T-helper 17 cell (primary cell): ENCODE data around the gene C19orf12. TPM values are rescaled to one million over a fixed set of nuclear protein-coding genes. Genes with fewer than 3 reads are reported as not detected.
A peak's percentile ranks its signal among the peaks of the same experiment; 100 is the strongest.

Source experiments
- ATAC-seq: fragments of 150-1000 bp; cut with Tn5 transposase; 2 replicates; pipeline ENCODE4 v1.10.0; 2021; ENCODE audit warnings: mild to moderate bottlenecking, moderate library complexity
- DNase-seq, 3 donors: peaks; one replicate each; pipeline versions ENCODE4 v3.0.0 to v3.0.0-alpha.2; 2020 to 2021
- H3K9me3 ChIP-seq: one replicate; pipeline ENCODE4 v1.7.0; 2013; ENCODE audit warnings: low read length, mild to moderate bottlenecking; ENCODE audit not compliant: control insufficient read depth, poor library complexity, severe bottlenecking
- H3K27ac Mint-ChIP-seq: one replicate; pipeline ENCODE4 v1.8.0; 2022; ENCODE audit warnings: mild to moderate bottlenecking, moderate library complexity, mixed read lengths
- H3K27me3 Mint-ChIP-seq: one replicate; pipeline ENCODE4 v1.8.0; 2022; ENCODE audit warnings: mixed read lengths
- H3K36me3 Mint-ChIP-seq: one replicate; pipeline ENCODE4 v1.8.0; 2022; ENCODE audit warnings: low read depth, mixed read lengths
- H3K4me1 Mint-ChIP-seq: one replicate; pipeline ENCODE4 v1.8.0; 2022; ENCODE audit warnings: mild to moderate bottlenecking, mixed read lengths
- H3K4me3 Mint-ChIP-seq: one replicate; pipeline ENCODE4 v1.8.0; 2022; ENCODE audit warnings: mild to moderate bottlenecking, moderate library complexity, mixed read lengths
- total RNA-seq, 4 donors: library from RNA in 2 of 4; stranded (reverse) in 2 of 4; gene quantifications; one replicate each; pipeline ENCODE4 v1.2.3 and lab custom pipeline; 2022 to 2026

The C19orf12 gene
- total RNA-seq, 2 donors from 2014 or later = 16.6 to 18.6 TPM

GRCh38 chr19:29665215-29665825 is 49.7 kb downstream of the C19orf12 start, which contains the start of gene PLEKHF1:
Gene PLEKHF1 (plus strand): TSS chr19:29665461. CDS start chr19:29673840, 8,379 bp downstream.
- H3K9me3 ChIP-seq = no peaks in the 10 kb centered on the region
- Mint-ChIP-seq H3K27ac (peak within 1 kb of the TSS; percentile 98), H3K4me3 (peak within 1 kb of the TSS; percentile 96), H3K27me3 (no peaks in the 10 kb centered on the region), H3K36me3 (peaks cover 8% of the 10 kb centered on the region), H3K4me1 (peaks cover 41% of the 10 kb centered on the region)
- DNase-seq (peak; percentile 67 to 86 (median 81)), ATAC-seq (peak; percentile 73)

- Mint-ChIP-seq H3K4me3 (peak overlapping the region; percentile 77), H3K4me1 (peaks cover 36% of the 10 kb centered on the region), H3K36me3 (peaks cover 8% of the 10 kb centered on the region), H3K27me3 (no peaks in the 10 kb centered on the region), H3K27ac (peak overlapping the region; percentile 82)
- H3K9me3 ChIP-seq = no peaks in the 10 kb centered on the region
- peak; percentile 10 for ATAC-seq
- no peak for DNase-seq
Observed at GRCh38 chr19:29664753-29665214, 50.3 kb downstream of the C19orf12 start.

- no peak for ATAC-seq
- H3K36me3 Mint-ChIP-seq = peaks cover 6% of the 10 kb centered on the region
- no peak for DNase-seq
Observed at GRCh38 chr19:29663861-29664752, 51.0 kb downstream of the C19orf12 start.

GRCh38 chr19:29662604-29663404 is 52.3 kb downstream of the C19orf12 start:
- peak overlapping the region; percentile 24 for H3K27ac Mint-ChIP-seq
- H3K4me3 Mint-ChIP-seq = no peak overlapping the region
- no peaks in the 10 kb centered on the region for H3K9me3 ChIP-seq
- H3K27me3 Mint-ChIP-seq = no peaks in the 10 kb centered on the region
- ATAC-seq (no peak), DNase-seq (no peak)
- peaks cover 16% of the 10 kb centered on the region for H3K4me1 Mint-ChIP-seq
- H3K36me3 Mint-ChIP-seq = peaks cover 6% of the 10 kb centered on the region

More at GRCh38 chr19:29663861-29664752, 51.0 kb downstream of the C19orf12 start:
- H3K9me3 ChIP-seq = no peaks in the 10 kb centered on the region
- Mint-ChIP-seq H3K27me3 (no peaks in the 10 kb centered on the region), H3K4me3 (peak overlapping the region; percentile 77), H3K27ac (peak overlapping the region; percentile 82), H3K4me1 (peaks cover 29% of the 10 kb centered on the region)

GRCh38 chr19:29662278-29662603 is 52.8 kb downstream of the C19orf12 start:
- Mint-ChIP-seq H3K27ac (no peak overlapping the region), H3K4me3 (no peak overlapping the region)
- no peak for ATAC-seq

GRCh38 chr19:29660835-29661234 is 54.2 kb downstream of the C19orf12 start:
- no peaks in the 10 kb centered on the region for H3K9me3 ChIP-seq
- Mint-ChIP-seq H3K4me3 (no peak overlapping the region), H3K27ac (no peak overlapping the region), H3K36me3 (peaks cover 2% of the 10 kb centered on the region), H3K27me3 (no peaks in the 10 kb centered on the region), H3K4me1 (peaks cover 7% of the 10 kb centered on the region)
- DNase-seq (no peak), ATAC-seq (no peak)

More at GRCh38 chr19:29662278-29662603, 52.8 kb downstream of the C19orf12 start:
- Mint-ChIP-seq H3K36me3 (peaks cover 6% of the 10 kb centered on the region), H3K4me1 (peaks cover 12% of the 10 kb centered on the region), H3K27me3 (no peaks in the 10 kb centered on the region)
- no peaks in the 10 kb centered on the region for H3K9me3 ChIP-seq
- no peak for DNase-seq

GRCh38 chr19:29658221-29658991 is 56.7 kb downstream of the C19orf12 start:
- H3K27me3 Mint-ChIP-seq = no peaks in the 10 kb centered on the region
- no peak for DNase-seq
- ATAC-seq = no peak
- no peaks in the 10 kb centered on the region for H3K36me3 Mint-ChIP-seq
- H3K27ac Mint-ChIP-seq = no peak overlapping the region
- no peak overlapping the region for H3K4me3 Mint-ChIP-seq
- H3K9me3 ChIP-seq = no peaks in the 10 kb centered on the region
- peaks cover 2% of the 10 kb centered on the region for H3K4me1 Mint-ChIP-seq

- H3K27me3 Mint-ChIP-seq = no peaks in the 10 kb centered on the region
- no peaks in the 10 kb centered on the region for H3K36me3 Mint-ChIP-seq
- H3K9me3 ChIP-seq = no peaks in the 10 kb centered on the region
- no peak overlapping the region for H3K4me3 Mint-ChIP-seq
- peak overlapping the region; percentile 47 for H3K27ac Mint-ChIP-seq
- DNase-seq (no peak), ATAC-seq (no peak)
- peaks cover 16% of the 10 kb centered on the region for H3K4me1 Mint-ChIP-seq
Observed at GRCh38 chr19:29655648-29656335, 59.3 kb downstream of the C19orf12 start.

- DNase-seq = no peak
- H3K27ac Mint-ChIP-seq = no peak overlapping the region
- H3K27me3 Mint-ChIP-seq = no peaks in the 10 kb centered on the region
- no peaks in the 10 kb centered on the region for H3K36me3 Mint-ChIP-seq
- H3K4me1 Mint-ChIP-seq = peaks cover 16% of the 10 kb centered on the region
- H3K9me3 ChIP-seq = no peaks in the 10 kb centered on the region
- no peak overlapping the region for H3K4me3 Mint-ChIP-seq
- no peak for ATAC-seq
Observed at GRCh38 chr19:29653398-29653797, 61.7 kb downstream of the C19orf12 start.

- no peak for ATAC-seq
- Mint-ChIP-seq H3K4me1 (peaks cover 16% of the 10 kb centered on the region), H3K27me3 (no peaks in the 10 kb centered on the region), H3K36me3 (no peaks in the 10 kb centered on the region), H3K4me3 (no peak overlapping the region), H3K27ac (no peak overlapping the region)
- no peaks in the 10 kb centered on the region for H3K9me3 ChIP-seq
- DNase-seq = no peak
Observed at GRCh38 chr19:29651622-29652394, 63.3 kb downstream of the C19orf12 start.

- Mint-ChIP-seq H3K36me3 (no peaks in the 10 kb centered on the region), H3K4me1 (peaks cover 21% of the 10 kb centered on the region), H3K27ac (no peak overlapping the region), H3K27me3 (peaks cover 3% of the 10 kb centered on the region), H3K4me3 (no peak overlapping the region)
- ATAC-seq = no peak
- H3K9me3 ChIP-seq = no peaks in the 10 kb centered on the region
- DNase-seq = no peak
Observed at GRCh38 chr19:29650772-29651387, 64.2 kb downstream of the C19orf12 start.
